Left lung (tissue), 10 donors: ENCODE results near the gene COX8A. TPM values are rescaled to one million over a fixed set of nuclear protein-coding genes. Genes with fewer than 3 reads are reported as not detected.

Source experiments
- ATAC-seq: fragments of 200-7000 bp; cut with Tn5 transposase; one replicate; pipeline ENCODE4 v1.9.1; 2020; ENCODE audit warnings: moderate library complexity
- DNase-seq, 4 donors: peaks; one replicate each; pipeline ENCODE4 v3.0.0-alpha.2; 2013 to 2020
- H3K27ac ChIP-seq, 2 donors: fragments of 200-600 bp; sonication (generic) in 1 of 2; one replicate each; pipeline versions ENCODE4 v1.5.0 to v1.8.0; 2020 to 2021
- H3K27me3 ChIP-seq, 2 donors: fragments of 200-600 bp; sonication (generic) in 1 of 2; one replicate each; pipeline versions ENCODE4 v1.5.0 to v1.8.0; 2020 to 2021
- H3K36me3 ChIP-seq, 2 donors: fragments of 200-600 bp; sonication (generic) in 1 of 2; one replicate each; pipeline versions ENCODE4 v1.5.0 to v1.8.0; 2020 to 2021
- H3K4me1 ChIP-seq, 2 donors: fragments of 200-600 bp; one replicate each; pipeline ENCODE4 v1.8.0; 2021
- H3K4me3 ChIP-seq, 2 donors: fragments of 200-600 bp; sonication (generic) in 1 of 2; one replicate each; pipeline versions ENCODE4 v1.5.0 to v1.8.0; 2020 to 2021; ENCODE audit warnings: mild to moderate bottlenecking in 1 of 2
- H3K9me3 ChIP-seq, 2 donors: fragments of 200-600 bp; sonication (generic) in 1 of 2; one replicate each; pipeline versions ENCODE4 v1.5.0 to v1.8.0; 2020 to 2021
- CTCF ChIP-seq, 2 donors: fragments of 200-600 bp; sonication (generic) in 1 of 2; IDR thresholded peaks; one replicate each; pipeline versions ENCODE4 v1.5.0 to v1.8.0; 2021; ENCODE audit warnings: antibody characterized with exemption in 2 of 2
- intact Hi-C, 2 donors: fragments of 100-400 bp; cut with DNase I; formaldehyde crosslinking; loops; one replicate each; pipeline versions ENCODE4 v1.11.2 to v1.14.2; 2022
- polyA plus RNA-seq, 6 donors: library from polyadenylated mRNA; unstranded; fragments of 120-200 nt; gene quantifications; one replicate each; pipeline ENCODE4 v1.2.1, GENCODE V29; 2013; ENCODE audit not compliant: insufficient read length in 6 of 6
- total RNA-seq, 2 donors: library from RNA; stranded (reverse); fragmentation: NEBNext Ultra II Directional; extraction: Animal tissue kit (Norgen Biotek cat#: 25700); gene quantifications; one replicate each; pipeline ENCODE4 v1.2.1, GENCODE V29; 2021
- donor health status: DM: no; HTN: yes; CAD: no.
- donor health status: DM: no; HTN: no; CAD: no.

Gene COX8A
- total and polyA plus RNA-seq, 8 donors = 135 to 281 (median 178) TPM

- H3K4me1 ChIP-seq = peaks cover 5 to 15% of the 10 kb centered on the region in 2 donors
Observed at GRCh38 chr11:64025205-64025604, 50.8 kb downstream of the COX8A start.

More at GRCh38 chr11:64025205-64025604, 50.8 kb downstream of the COX8A start:
- DNase-seq (no peak), ATAC-seq (no peak)
- TF ChIP-seq CTCF (IDR thresholded peaks at IDR 0.05) = no peak
- intact Hi-C loops = no loop called here
- H3K4me3 ChIP-seq = no peak overlapping the region
- H3K9me3 ChIP-seq = no peaks in the 10 kb centered on the region
- H3K36me3 ChIP-seq = no peaks in the 10 kb centered on the region
- peaks cover 0 to 25% of the 10 kb centered on the region in 2 donors for H3K27me3 ChIP-seq
- no peak overlapping the region for H3K27ac ChIP-seq

Other genes with a start within 250 kb of the COX8A start
- 10 to 100 TPM in 1 of 2 donors, 1 to 10 TPM in 1; 9.2 to 14.0 TPM for gene ZFTA, start 205.8 kb upstream of the COX8A start, total RNA-seq
- gene ZFTA, start 205.8 kb upstream of the COX8A start, polyA plus RNA-seq = 10 to 100 TPM; 28.7 to 40.0 (median 36.3) TPM
- gene SPINDOC, start 161.2 kb upstream of the COX8A start, total RNA-seq = 10 to 100 TPM; 20.3 to 21.7 TPM
- gene SPINDOC, start 161.2 kb upstream of the COX8A start, polyA plus RNA-seq = 10 to 100 TPM; 30.0 to 46.2 (median 36.5) TPM
- 10 to 100 TPM; 38.9 to 45.5 TPM for gene MARK2, start 135.5 kb upstream of the COX8A start, total RNA-seq
- 10 to 100 TPM; 29.0 to 40.3 (median 32.2) TPM for gene MARK2, start 135.5 kb upstream of the COX8A start, polyA plus RNA-seq
- gene RCOR2, start 57.5 kb upstream of the COX8A start, total RNA-seq = 1 to 10 TPM in 1 of 2 donors, under 1 TPM in 1; 0.45 to 1.4 TPM
- gene RCOR2, start 57.5 kb upstream of the COX8A start, polyA plus RNA-seq = 10 to 100 TPM in 5 of 6 donors, 1 to 10 TPM in 1; 9.3 to 17.4 (median 14.9) TPM
- 10 to 100 TPM; 15.9 to 16.6 TPM for gene NAA40, start 35.6 kb upstream of the COX8A start, total RNA-seq
- 10 to 100 TPM; 27.6 to 34.8 (median 29.3) TPM for gene NAA40, start 35.6 kb upstream of the COX8A start, polyA plus RNA-seq
- 10 to 100 TPM; 65.0 to 67.7 TPM for gene OTUB1, start 11.8 kb downstream of the COX8A start, total RNA-seq
- gene OTUB1, start 11.8 kb downstream of the COX8A start, polyA plus RNA-seq = 10 to 100 TPM; 80.9 to 94.8 (median 84.0) TPM
- gene FLRT1, start 61.3 kb downstream of the COX8A start, total RNA-seq = under 1 TPM; 0.15 to 0.18 TPM
- 1 to 10 TPM; 2.6 to 5.5 (median 4.0) TPM for gene FLRT1, start 61.3 kb downstream of the COX8A start, polyA plus RNA-seq
- 10 to 100 TPM; 13.5 to 19.8 TPM for gene MACROD1, start 191.5 kb downstream of the COX8A start, total RNA-seq
- 10 to 100 TPM; 18.5 to 25.1 (median 22.0) TPM for gene MACROD1, start 191.5 kb downstream of the COX8A start, polyA plus RNA-seq
- gene STIP1, start 211.6 kb downstream of the COX8A start, total RNA-seq = 100 to 1,000 TPM; 124 to 149 TPM
- gene STIP1, start 211.6 kb downstream of the COX8A start, polyA plus RNA-seq = 100 to 1,000 TPM; 142 to 209 (median 172) TPM
- 100 to 1,000 TPM in 1 of 2 donors, 10 to 100 TPM in 1; 42.2 to 100 TPM for gene FERMT3, start 232.1 kb downstream of the COX8A start, total RNA-seq
- 10 to 100 TPM in 3 of 6 donors, 1 to 10 TPM in 3; 9.1 to 11.9 (median 10.1) TPM for gene FERMT3, start 232.1 kb downstream of the COX8A start, polyA plus RNA-seq